GM12878 (cell line): ENCODE data around the gene SEPTIN1. TPM values are rescaled to one million over a fixed set of nuclear protein-coding genes. Genes with fewer than 3 reads are reported as not detected.

Source experiments
- E2F8 ChIP-seq: fragments of 450-650 bp; IDR thresholded peaks from 2 replicates; pipeline ENCODE4 v1.6.1; 2018; ENCODE audit warnings: mild to moderate bottlenecking, low read depth, moderate library complexity; ENCODE audit not compliant: partially characterized antibody
- HCFC1 ChIP-seq: fragments of 150-350 bp; IDR thresholded peaks from 2 replicates; pipeline ENCODE4 v1.6.1; 2014; ENCODE audit warnings: low read length
- HDAC2 ChIP-seq: fragments of 200-600 bp; sonication (generic); IDR thresholded peaks from 2 replicates; pipeline ENCODE4 v1.6.1; 2017
- MEF2A ChIP-seq: IDR thresholded peaks from 2 replicates; pipeline ENCODE4 v1.6.1; 2011; ENCODE audit warnings: low read depth, mild to moderate bottlenecking, low read length, moderate library complexity; ENCODE audit not compliant: insufficient read depth
- PKNOX1 ChIP-seq: fragments of 450-650 bp; IDR thresholded peaks from 2 replicates; pipeline ENCODE4 v1.6.1; 2016; ENCODE audit warnings: mild to moderate bottlenecking
- ZBED1 ChIP-seq: IDR thresholded peaks from 2 replicates; pipeline ENCODE4 v1.6.1; 2016; ENCODE audit warnings: borderline replicate concordance
- ZNF384 ChIP-seq: IDR thresholded peaks from 2 replicates; pipeline ENCODE4 v1.6.1; 2012; ENCODE audit warnings: low read depth, mild to moderate bottlenecking, low read length, improper control_type of control experiment, borderline replicate concordance
- ZNF687 ChIP-seq: fragments of 450-650 bp; IDR thresholded peaks from 2 replicates; pipeline ENCODE4 v1.6.1; 2017; ENCODE audit warnings: mild to moderate bottlenecking, moderate library complexity
- ZSCAN29 ChIP-seq: fragments of 450-650 bp; IDR thresholded peaks from 2 replicates; pipeline ENCODE4 v1.6.1; 2017; ENCODE audit warnings: mild to moderate bottlenecking, moderate library complexity
- polyA plus RNA-seq, 11 experiments: library from polyadenylated mRNA; depleted of rRNA in 4 of 11; unstranded in 6 of 11; stranded (reverse) in 5 of 11; fragments of >200 nt; fragmentation: Nextera tagmentation in 4 of 11; fragmentation: Illumina TruSeq in 1 of 11; extraction: Ambion mirVana in 4 of 11; extraction: Trizol in 1 of 11; gene quantifications; 1 replicate in 1 of 11; 2 replicates in 10 of 11; pipeline versions ENCODE4 v1.2.1 to v1.2.3, GENCODE V29; 2011 to 2016; ENCODE audit warnings: inconsistent platforms in 2 of 11, missing spikeins in 2 of 11, low read depth in 1 of 11
- total RNA-seq, 4 experiments: library from RNA; depleted of rRNA in 3 of 4; stranded (reverse); fragments of >200 nt in 3 of 4; fragmentation: Illumina TruSeq in 1 of 4; extraction: Trizol in 1 of 4; gene quantifications; 2 replicates each; pipeline versions ENCODE4 v1.2.1 to v1.2.3, GENCODE V29; 2013 to 2021

Gene SEPTIN1
- total and polyA plus RNA-seq, 10 of the 15 experiments (the other 5 are each of a cell fraction or from before 2014, with no cell fraction given), result 2.8 to 153 (median 94.1) TPM

GRCh38 chr16:30383521-30383920 lies 1.2 kb upstream of the SEPTIN1 start (continued):
- no peak for TF ChIP-seq ZNF687
- no peak for TF ChIP-seq ZNF384
- TF ChIP-seq PKNOX1, result no peak
- no peak for TF ChIP-seq HDAC2
- no peak for TF ChIP-seq HCFC1
- no peak for TF ChIP-seq ZBED1
- TF ChIP-seq ZSCAN29, result no peak
- TF ChIP-seq E2F8, result no peak
- no peak for TF ChIP-seq MEF2A
